ENCODE data around the gene BOC. TPM values are rescaled to one million over a fixed set of nuclear protein-coding genes. Genes with fewer than 3 reads are reported as not detected.

The BOC gene
- total and polyA plus RNA-seq, 2 of the 13 experiments (the other 11 are each of a cell fraction or from before 2014, with no cell fraction given): 0.04 TPM; not detected in 1

DNA sequence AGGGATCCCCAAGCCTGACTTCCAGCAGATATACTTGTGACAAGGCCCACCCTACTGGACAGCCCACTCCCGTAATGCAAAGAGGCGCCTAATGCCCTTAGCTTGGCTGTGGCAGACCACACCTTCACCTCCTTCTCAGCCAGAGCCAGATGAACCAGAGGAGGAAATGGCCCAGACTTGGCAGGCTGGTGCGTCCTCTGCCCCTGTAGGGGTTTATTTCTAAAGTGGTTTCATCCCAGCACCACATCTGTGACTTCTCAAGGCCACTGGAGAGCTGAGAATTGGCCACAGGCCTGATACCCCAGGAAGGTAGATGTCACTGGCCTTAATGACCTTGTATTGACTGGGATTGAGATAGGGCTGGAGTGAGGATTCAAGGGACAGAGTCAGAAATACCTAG lies 29.5 kb downstream of the BOC start:
- WGBS (ENCODE audit: low lambda C conversion rate): 63% methylated on average over 3 of the region's 3 CpGs
- no TSS peak for BruUV-seq (replicated peaks)
- no peak overlapping the region for H3K9ac ChIP-seq (ENCODE audit: insufficient read depth, low read depth, low read length)
- ChIA-PET POLR2A (no interaction called here), CTCF (ENCODE audit: low intra/inter-chr PET ratio, low total read pairs) (no interaction called here)
- DNase-seq (ENCODE audit: low spot score) (no peak), FAIRE-seq (no peak), ATAC-seq (no peak)
- H3K4me1 ChIP-seq (ENCODE audit: insufficient read depth, low read length): no peaks in the 10 kb centered on the region
- peaks cover 1 to 25% of the 10 kb centered on the region in 2 experiments; a peak in 3 of 5 replicates for H3K27me3 ChIP-seq (ENCODE audit: control insufficient read depth in 1 of 2, insufficient read depth in 2 of 2, low read length in 2 of 2)
- no peaks in the 10 kb centered on the region for H3K79me2 ChIP-seq (ENCODE audit: insufficient read depth, low read length)
- H3K4me2 ChIP-seq (ENCODE audit: low read depth, low read length): no peak overlapping the region
- no peaks in the 10 kb centered on the region for H3K36me3 ChIP-seq (replicated peaks in 1 of 2; ENCODE audit: control insufficient read depth in 1 of 2, insufficient read depth in 2 of 2, low read length in 2 of 2)
- TF ChIP-seq ISX (CRISPR knock-in tag; conservative IDR thresholded peaks at IDR 0.05) (no peak), SMYD3 (CRISPR knock-in tag; IDR thresholded peaks at IDR 0.05) (no peak), FOXJ3 (CRISPR knock-in tag; IDR thresholded peaks at IDR 0.05; ENCODE audit: borderline replicate concordance) (no peak), STAG1 (CRISPR knock-in tag; IDR thresholded peaks at IDR 0.05) (no peak), MTERF4 (CRISPR knock-in tag; IDR thresholded peaks at IDR 0.05) (no peak), POLR2AphosphoS5 (IDR thresholded peaks at IDR 0.05; ENCODE audit: low read depth, low read length) (no peak), NCOA1 (CRISPR knock-in tag; IDR thresholded peaks at IDR 0.05) (no peak), HNF1B (CRISPR knock-in tag; IDR thresholded peaks at IDR 0.05) (no peak), ELF3 (CRISPR knock-in tag; IDR thresholded peaks at IDR 0.05) (no peak), ZBTB7A (CRISPR knock-in tag; IDR thresholded peaks at IDR 0.05) (no peak), JARID2 (CRISPR knock-in tag; IDR thresholded peaks at IDR 0.05; ENCODE audit: insufficient replicate concordance) (no peak), HNF1A (IDR thresholded peaks at IDR 0.05; ENCODE audit: low read depth) (no peak), HNF1A (CRISPR knock-in tag; IDR thresholded peaks at IDR 0.05; ENCODE audit: borderline replicate concordance) (no peak), CHCHD3 (CRISPR knock-in tag; IDR thresholded peaks at IDR 0.05) (no peak), CAMTA2 (CRISPR knock-in tag; IDR thresholded peaks at IDR 0.05; ENCODE audit: borderline replicate concordance) (no peak), CCAR2 (optimal IDR thresholded peaks at IDR 0.05; ENCODE audit: low read depth, low read length) (no peak), ATF3 (CRISPR knock-in tag; IDR thresholded peaks at IDR 0.05) (no peak), FOXA3 (CRISPR knock-in tag; IDR thresholded peaks at IDR 0.05) (no peak)
- in situ Hi-C loops (cut with HindIII; ENCODE audit: extremely low pct_ligation_motif_present, low pct_unique_long_range_greater_than_20kb) (no loop called here), intact Hi-C loops (cut with micrococcal nuclease; ENCODE audit: unreplicated experiment) (no loop called here)
- H2AFZ ChIP-seq (ENCODE audit: low read length): no peak overlapping the region
- no peak overlapping the region for H3K27ac ChIP-seq (ENCODE audit: extremely low read length, insufficient read depth, low read length)
- H3K4me3 ChIP-seq (replicated peaks in 1 of 3; ENCODE audit: insufficient read depth in 1 of 3, low read depth in 2 of 3, low read length in 3 of 3): no peak overlapping the region
- no peaks in the 10 kb centered on the region for H4K20me1 ChIP-seq (ENCODE audit: insufficient read depth, low read length)
- no peaks in the 10 kb centered on the region for H3K9me3 ChIP-seq (ENCODE audit: low read length)

Data from HepG2 (cell line).